MM.1S (cell line): ENCODE results near the gene CCN5.

Experiments used
- DNase-seq: peaks from one replicate; pipeline ENCODE4 v3.0.0-alpha.2; 2015
- H2AFZ ChIP-seq: fragments of 300-600 bp; sonication (generic); 2 replicates; pipeline ENCODE4 v1.6.0; 2016; ENCODE audit warnings: antibody characterized with exemption, low read length
- H3F3A ChIP-seq: fragments of 300-600 bp; sonication (generic); 2 replicates; pipeline ENCODE4 v1.6.1; 2016; ENCODE audit warnings: mild to moderate bottlenecking, antibody characterized with exemption, low read length, moderate library complexity, mixed read lengths; ENCODE audit not compliant: insufficient read depth
- H3K27ac ChIP-seq: fragments of 300-600 bp; sonication (generic); 2 replicates; pipeline ENCODE4 v1.5.1; 2016; ENCODE audit warnings: mild to moderate bottlenecking, low read length
- H3K27me3 ChIP-seq: fragments of 300-600 bp; sonication (generic); replicated peaks from 2 replicates; pipeline ENCODE4 v1.6.0; 2016; ENCODE audit warnings: low read length; ENCODE audit not compliant: insufficient read depth
- H3K36me3 ChIP-seq: fragments of 300-600 bp; sonication (generic); replicated peaks from 2 replicates; pipeline ENCODE4 v1.6.1; 2016; ENCODE audit warnings: mild to moderate bottlenecking, low read length, mixed read lengths; ENCODE audit not compliant: insufficient read depth
- H3K4me1 ChIP-seq: fragments of 300-600 bp; sonication (generic); 2 replicates; pipeline ENCODE4 v1.6.1; 2016; ENCODE audit warnings: low read length, mixed read lengths
- H3K4me2 ChIP-seq: fragments of 300-600 bp; sonication (generic); 2 replicates; pipeline ENCODE4 v1.6.0; 2016; ENCODE audit warnings: low read depth, low read length
- H3K4me3 ChIP-seq: fragments of 300-600 bp; sonication (generic); 2 replicates; pipeline ENCODE4 v1.5.1; 2016; ENCODE audit warnings: low read length, mixed read lengths
- H3K79me2 ChIP-seq: fragments of 300-600 bp; sonication (generic); 2 replicates; pipeline ENCODE4 v1.6.1; 2016; ENCODE audit warnings: mixed run types, low read length, mixed read lengths
- H3K9ac ChIP-seq: fragments of 300-600 bp; sonication (generic); 2 replicates; pipeline ENCODE4 v1.6.1; 2016; ENCODE audit warnings: low read length, mixed read lengths
- H3K9me2 ChIP-seq: fragments of 300-600 bp; sonication (generic); replicated peaks from 2 replicates; pipeline ENCODE4 v1.6.1; 2016; ENCODE audit warnings: mild to moderate bottlenecking, low read length, mixed read lengths; ENCODE audit not compliant: insufficient read depth
- H3K9me3 ChIP-seq: fragments of 300-600 bp; sonication (generic); replicated peaks from 2 replicates; pipeline ENCODE4 v1.6.1; 2016; ENCODE audit warnings: mild to moderate bottlenecking, low read length, mixed read lengths; ENCODE audit not compliant: insufficient read depth
- H4K20me1 ChIP-seq: fragments of 300-600 bp; sonication (generic); 2 replicates; pipeline ENCODE4 v1.6.1; 2016; ENCODE audit warnings: mild to moderate bottlenecking, low read length, moderate library complexity, mixed read lengths; ENCODE audit not compliant: insufficient read depth
- EZH2 ChIP-seq: fragments of 300-600 bp; sonication (generic); optimal IDR thresholded peaks from 2 replicates; pipeline ENCODE3; 2017; ENCODE audit warnings: low read depth, mild to moderate bottlenecking, antibody characterized with exemption, low read length, mixed read lengths
- EZH2phosphoT487 ChIP-seq: fragments of 300-600 bp; sonication (generic); IDR thresholded peaks from 2 replicates; pipeline ENCODE4 v1.6.1; 2018; ENCODE audit warnings: antibody characterized with exemption, low read length
- TF ChIP-seq, protein P1 (sequence below): fragments of 300-600 bp; sonication (generic); IDR thresholded peaks from 2 replicates; pipeline ENCODE4 v1.5.1; 2016; ENCODE audit warnings: antibody characterized with exemption, low read length, mixed read lengths

The CCN5 gene

DNA sequence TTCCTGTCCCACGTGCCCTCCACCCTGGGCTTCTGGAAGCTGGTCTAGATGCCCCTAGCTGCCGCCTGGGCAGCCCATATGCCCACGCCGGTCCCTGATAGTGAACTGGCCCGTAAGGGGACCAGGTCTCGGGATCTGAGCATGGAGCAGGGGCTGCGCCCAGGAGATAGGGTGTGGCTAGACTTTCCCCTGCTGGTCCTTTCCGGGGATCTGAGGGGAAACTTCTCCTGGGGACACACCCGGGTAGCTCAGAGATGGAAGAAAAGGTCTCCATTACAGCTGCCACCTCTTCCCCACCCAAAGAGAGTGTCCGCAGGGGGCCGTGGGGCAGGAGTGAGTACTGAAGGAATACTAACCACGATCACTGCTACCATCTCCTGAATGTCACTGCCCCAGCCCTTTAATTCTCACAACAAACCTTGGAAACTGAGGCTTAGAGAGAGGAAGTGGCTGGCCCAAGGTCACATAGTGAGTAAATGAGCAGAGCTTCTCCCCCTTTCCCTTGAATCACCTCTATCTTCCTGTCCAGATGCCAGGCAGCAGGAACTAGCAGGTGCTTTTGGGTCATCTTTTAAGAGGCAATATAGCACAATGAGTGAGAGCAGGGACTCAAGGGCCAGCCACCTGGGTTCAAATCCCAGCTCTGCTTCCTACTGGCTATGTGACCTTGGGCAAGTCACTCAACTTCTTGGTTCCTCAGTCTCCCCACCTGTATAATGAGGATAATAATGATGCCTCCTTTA is 11.8 kb upstream of the CCN5 start:
- H3K79me2 ChIP-seq: no peaks in the 10 kb centered on the region
- no peaks in the 10 kb centered on the region for H3K36me3 ChIP-seq
- H3K27me3 ChIP-seq: peaks cover 95% of the 10 kb centered on the region
- no peak overlapping the region for H2AFZ ChIP-seq
- TF ChIP-seq EZH2 (no peak), EZH2phosphoT487 (no peak)
- TF ChIP-seq, protein P1, sequence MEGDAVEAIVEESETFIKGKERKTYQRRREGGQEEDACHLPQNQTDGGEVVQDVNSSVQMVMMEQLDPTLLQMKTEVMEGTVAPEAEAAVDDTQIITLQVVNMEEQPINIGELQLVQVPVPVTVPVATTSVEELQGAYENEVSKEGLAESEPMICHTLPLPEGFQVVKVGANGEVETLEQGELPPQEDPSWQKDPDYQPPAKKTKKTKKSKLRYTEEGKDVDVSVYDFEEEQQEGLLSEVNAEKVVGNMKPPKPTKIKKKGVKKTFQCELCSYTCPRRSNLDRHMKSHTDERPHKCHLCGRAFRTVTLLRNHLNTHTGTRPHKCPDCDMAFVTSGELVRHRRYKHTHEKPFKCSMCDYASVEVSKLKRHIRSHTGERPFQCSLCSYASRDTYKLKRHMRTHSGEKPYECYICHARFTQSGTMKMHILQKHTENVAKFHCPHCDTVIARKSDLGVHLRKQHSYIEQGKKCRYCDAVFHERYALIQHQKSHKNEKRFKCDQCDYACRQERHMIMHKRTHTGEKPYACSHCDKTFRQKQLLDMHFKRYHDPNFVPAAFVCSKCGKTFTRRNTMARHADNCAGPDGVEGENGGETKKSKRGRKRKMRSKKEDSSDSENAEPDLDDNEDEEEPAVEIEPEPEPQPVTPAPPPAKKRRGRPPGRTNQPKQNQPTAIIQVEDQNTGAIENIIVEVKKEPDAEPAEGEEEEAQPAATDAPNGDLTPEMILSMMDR: no peak
- no peak overlapping the region for H3K4me3 ChIP-seq
- DNase-seq: no peak
- no peak overlapping the region for H3K9ac ChIP-seq
- H3K27ac ChIP-seq: no peak overlapping the region
- no peaks in the 10 kb centered on the region for H3K9me3 ChIP-seq
- 0 out of 2 replicates have a peak, but pooled peaks cover 4% of the 10 kb centered on the region for H4K20me1 ChIP-seq
- H3K9me2 ChIP-seq: no peaks in the 10 kb centered on the region
- no peak overlapping the region for H3K4me2 ChIP-seq
- no peaks in the 10 kb centered on the region for H3F3A ChIP-seq
- no peaks in the 10 kb centered on the region for H3K4me1 ChIP-seq

DNA sequence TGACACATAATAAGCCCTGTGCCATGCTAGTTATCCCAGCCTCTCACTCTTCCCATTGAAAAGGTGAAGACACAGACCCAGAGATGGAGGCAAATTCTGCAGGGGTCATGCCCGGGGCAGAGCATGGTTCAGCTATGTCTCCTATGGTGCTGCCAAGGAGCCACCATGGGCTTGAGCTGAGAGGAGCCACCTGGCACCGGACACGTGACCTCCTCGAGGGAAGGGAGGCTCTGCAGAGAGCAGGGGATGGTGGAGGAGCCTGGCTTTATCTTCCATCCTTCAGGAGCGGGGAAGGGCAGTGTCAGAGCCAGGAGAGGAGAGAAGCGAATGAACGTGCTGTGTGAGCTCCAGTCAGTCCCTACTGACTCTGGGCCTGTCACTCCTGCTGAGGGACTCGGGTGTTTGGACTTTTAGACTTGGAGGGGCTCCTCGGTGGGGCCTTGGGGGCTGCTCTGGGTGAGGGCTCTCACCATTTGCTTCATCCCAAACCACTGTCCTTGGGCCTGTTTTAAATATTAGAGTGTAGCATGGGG is 11.1 kb upstream of the CCN5 start:
- Histone ChIP-seq H3K4me3 (no peak overlapping the region), H3K9me3 (no peaks in the 10 kb centered on the region), H3K79me2 (no peaks in the 10 kb centered on the region), H4K20me1 (0 out of 2 replicates have a peak, but pooled peaks cover 4% of the 10 kb centered on the region), H3K36me3 (no peaks in the 10 kb centered on the region), H3K27me3 (peaks cover 90% of the 10 kb centered on the region), H3K27ac (no peak overlapping the region), H3K4me2 (no peak overlapping the region), H3K9me2 (no peaks in the 10 kb centered on the region), H3K9ac (no peak overlapping the region), H3K4me1 (no peaks in the 10 kb centered on the region), H3F3A (no peaks in the 10 kb centered on the region), H2AFZ (no peak overlapping the region)
- DNase-seq: no peak
- TF ChIP-seq EZH2phosphoT487: no peak
- TF ChIP-seq, protein P1: no peak
- TF ChIP-seq EZH2: no peak

DNA sequence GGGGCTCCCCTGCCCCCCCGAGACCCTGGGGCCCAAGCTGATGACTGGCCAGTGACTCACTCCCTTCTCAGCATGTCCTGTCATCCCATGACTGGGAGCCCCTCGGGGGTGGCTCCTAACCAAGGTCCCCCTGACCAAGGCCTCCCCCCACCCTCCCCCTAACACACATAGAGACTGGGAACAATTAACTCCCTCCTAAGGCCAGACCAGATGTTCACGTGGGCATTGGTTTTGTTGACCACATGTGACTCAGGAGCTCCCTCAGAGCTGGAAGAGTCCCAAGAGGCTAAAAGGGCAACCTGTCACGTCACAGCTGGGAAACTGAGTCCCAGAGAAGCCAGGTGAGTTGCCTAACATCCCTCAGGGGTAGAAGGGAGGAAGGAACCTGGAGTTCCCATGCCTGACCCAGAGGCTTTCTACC is 10.6 kb upstream of the CCN5 start:
- Histone ChIP-seq H3K9ac (no peak overlapping the region), H3K9me2 (no peaks in the 10 kb centered on the region), H3K4me2 (no peak overlapping the region), H3K27me3 (peaks cover 93% of the 10 kb centered on the region), H3K36me3 (no peaks in the 10 kb centered on the region), H4K20me1 (0 out of 2 replicates have a peak, but pooled peaks cover 4% of the 10 kb centered on the region), H2AFZ (no peak overlapping the region), H3K9me3 (no peaks in the 10 kb centered on the region), H3K27ac (no peak overlapping the region), H3F3A (no peaks in the 10 kb centered on the region), H3K79me2 (no peaks in the 10 kb centered on the region), H3K4me1 (no peaks in the 10 kb centered on the region), H3K4me3 (no peak overlapping the region)
- TF ChIP-seq EZH2phosphoT487: no peak
- TF ChIP-seq EZH2: no peak
- TF ChIP-seq, protein P1: no peak
- no peak for DNase-seq
